CD14-positive monocyte (primary cell): Measurements from ENCODE around the gene TBC1D5. TPM values are rescaled to one million over a fixed set of nuclear protein-coding genes. Genes with fewer than 3 reads are reported as not detected.

ENCODE experiments used
- DNase-seq, 3 donors: peaks; one replicate each; pipeline ENCODE4 v3.0.0-alpha.2; 2011 to 2022
- H2AFZ ChIP-seq: 2 replicates; pipeline ENCODE4 v1.6.0; 2012; ENCODE audit warnings: mild to moderate bottlenecking, low read depth, low read length, inconsistent platforms; ENCODE audit not compliant: insufficient read depth, poor library complexity, severe bottlenecking
- H3K27ac ChIP-seq, 2 donors: 1 replicate in 1 of 2; 2 replicates in 1 of 2; pipeline ENCODE4 v1.5.1; 2012 to 2013; ENCODE audit warnings: low read length in 2 of 2, control low read depth in 1 of 2, inconsistent platforms in 1 of 2, low read depth in 1 of 2, mild to moderate bottlenecking in 1 of 2
- H3K27me3 ChIP-seq, 2 donors: one replicate each; pipeline versions ENCODE4 v1.6.0 to v1.6.1; 2011 to 2013; ENCODE audit warnings: low read length in 2 of 2; ENCODE audit not compliant: control insufficient read depth in 2 of 2, insufficient read depth in 2 of 2
- H3K36me3 ChIP-seq, 2 donors: replicated peaks in 1 of 2; 1 replicate in 1 of 2; 2 replicates in 1 of 2; pipeline versions ENCODE4 v1.5.1 to v1.6.1; 2012 to 2013; ENCODE audit warnings: low read length in 2 of 2, control low read depth in 1 of 2, inconsistent platforms in 1 of 2, mild to moderate bottlenecking in 1 of 2; ENCODE audit not compliant: insufficient read depth in 2 of 2, control insufficient read depth in 1 of 2
- H3K4me1 ChIP-seq, 2 donors: 1 replicate in 1 of 2; 2 replicates in 1 of 2; pipeline versions ENCODE4 v1.5.1 to v1.6.1; 2012 to 2013; ENCODE audit warnings: low read length in 2 of 2, control low read depth in 1 of 2, inconsistent platforms in 1 of 2, mild to moderate bottlenecking in 1 of 2, moderate library complexity in 1 of 2; ENCODE audit not compliant: insufficient read depth in 2 of 2, control insufficient read depth in 1 of 2
- H3K4me2 ChIP-seq: replicated peaks from 2 replicates; pipeline ENCODE3; 2012; ENCODE audit warnings: low read length, moderate library complexity, mild to moderate bottlenecking; ENCODE audit not compliant: poor library complexity, severe bottlenecking; ENCODE audit errors: extremely low read depth
- H3K4me3 ChIP-seq, 3 experiments: fragments of 200-600 bp in 1 of 3; sonication (generic) in 1 of 3; replicated peaks in 1 of 3; 1 replicate in 2 of 3; 2 replicates in 1 of 3; pipeline ENCODE4 v1.5.1; 2011 to 2013; ENCODE audit warnings: low read length in 3 of 3, mild to moderate bottlenecking in 3 of 3, control low read depth in 2 of 3, low read depth in 2 of 3, inconsistent platforms in 1 of 3, moderate library complexity in 1 of 3
- H3K79me2 ChIP-seq: 2 replicates; pipeline ENCODE4 v1.6.0; 2012; ENCODE audit warnings: mild to moderate bottlenecking, control low read depth, inconsistent platforms, low read length, moderate library complexity; ENCODE audit not compliant: insufficient read depth
- H3K9ac ChIP-seq: 2 replicates; pipeline ENCODE4 v1.6.0; 2017; ENCODE audit warnings: low read length, mild to moderate bottlenecking; ENCODE audit not compliant: insufficient read depth, poor library complexity, severe bottlenecking
- H3K9me3 ChIP-seq, 2 donors: replicated peaks in 1 of 2; 1 replicate in 1 of 2; 2 replicates in 1 of 2; pipeline versions ENCODE4 v1.5.1 to v1.6.1; 2012 to 2013; ENCODE audit warnings: low read length in 2 of 2, control low read depth in 1 of 2; ENCODE audit not compliant: control insufficient read depth in 1 of 2, insufficient read depth in 1 of 2
- H4K20me1 ChIP-seq: 2 replicates; pipeline ENCODE4 v1.6.0; 2012; ENCODE audit warnings: mild to moderate bottlenecking, low read length, control low read depth, moderate library complexity; ENCODE audit not compliant: insufficient read depth
- H3K27ac Mint-ChIP-seq, 7 donors: one replicate each; pipeline ENCODE4 v1.8.0; 2020; ENCODE audit warnings: mild to moderate bottlenecking in 7 of 7, mixed read lengths in 7 of 7, moderate library complexity in 6 of 7, inconsistent platforms in 2 of 7
- H3K27me3 Mint-ChIP-seq, 3 donors: one replicate each; pipeline ENCODE4 v1.8.0; 2021 to 2022; ENCODE audit warnings: low read depth in 3 of 3, mild to moderate bottlenecking in 3 of 3, mixed read lengths in 3 of 3, moderate library complexity in 3 of 3, inconsistent platforms in 1 of 3
- H3K36me3 Mint-ChIP-seq, 2 donors: one replicate each; pipeline ENCODE4 v1.8.0; 2020; ENCODE audit warnings: mixed read lengths in 2 of 2, inconsistent platforms in 1 of 2, mild to moderate bottlenecking in 1 of 2
- H3K4me1 Mint-ChIP-seq: one replicate; pipeline ENCODE4 v1.8.0; 2020; ENCODE audit warnings: mild to moderate bottlenecking, mixed read lengths
- H3K4me3 Mint-ChIP-seq, 2 donors: one replicate each; pipeline ENCODE4 v1.8.0; 2020; ENCODE audit warnings: mild to moderate bottlenecking in 2 of 2, mixed read lengths in 2 of 2, moderate library complexity in 1 of 2
- H3K9me3 Mint-ChIP-seq, 7 donors: one replicate each; pipeline ENCODE4 v1.8.0; 2020 to 2022; ENCODE audit warnings: mixed read lengths in 7 of 7, mild to moderate bottlenecking in 6 of 7, moderate library complexity in 6 of 7, inconsistent platforms in 2 of 7
- CTCF ChIP-seq: fragments of 200-600 bp; IDR thresholded peaks from one replicate; pipeline ENCODE4 v1.8.0; 2022; ENCODE audit warnings: antibody characterized with exemption, mild to moderate bottlenecking
- WGBS: methylation state at CpG from one replicate; pipeline ENCODE4 v1.1.5; 2013; ENCODE audit warnings: missing lambda C conversion rate; ENCODE audit not compliant: insufficient coverage; 5-methylcytosine and 5-hydroxymethylcytosine counted together
- intact Hi-C, 2 donors: fragments of 100-400 bp; cut with micrococcal nuclease; formaldehyde crosslinking; loops; one replicate each; pipeline versions ENCODE4 v1.15.0 to v1.15.1; 2023
- polyA plus RNA-seq, 3 donors: library from polyadenylated mRNA; depleted of rRNA in 1 of 3; unstranded in 2 of 3; stranded (reverse) in 1 of 3; fragments of 300-500 nt in 2 of 3; fragments of >200 nt in 1 of 3; fragmentation: Illumina TruSeq in 2 of 3; gene quantifications; 1 replicate in 2 of 3; 2 replicates in 1 of 3; pipeline ENCODE4 v1.2.3, GENCODE V29; 2012 to 2021

The TBC1D5 gene
- polyA plus RNA-seq, 3 donors: 17.6 to 35.3 (median 21.0) TPM

DNA sequence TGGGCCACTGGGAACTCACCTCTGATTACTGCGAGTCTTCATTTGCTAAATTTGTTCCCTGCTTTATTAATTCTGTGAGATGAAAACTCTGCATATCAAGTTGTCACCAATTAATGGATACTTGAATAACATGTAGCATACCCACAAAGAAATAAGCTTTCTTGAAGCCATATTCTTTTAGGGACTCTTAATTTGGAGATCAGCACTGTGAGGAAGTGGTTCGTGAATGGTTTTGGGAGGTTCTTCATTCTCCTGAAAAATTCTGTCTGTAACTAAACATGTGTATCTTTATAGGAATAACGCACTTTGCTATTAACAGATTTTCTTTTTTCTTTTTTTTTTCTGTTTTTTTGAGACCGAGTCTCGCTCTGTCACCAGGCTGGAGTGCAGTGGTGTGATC lies 19.1 kb upstream of the TBC1D5 start:
- no peaks in the 10 kb centered on the region for H3K4me1 Mint-ChIP-seq
- Histone ChIP-seq H3K36me3 (no peaks in the 10 kb centered on the region), H2AFZ (no peak overlapping the region), H3K9me3 (no peaks in the 10 kb centered on the region), H3K4me1 (no peaks in the 10 kb centered on the region), H3K4me2 (no peak overlapping the region), H3K27ac (no peak overlapping the region), H3K79me2 (no peaks in the 10 kb centered on the region), H3K9ac (no peak overlapping the region), H4K20me1 (no peaks in the 10 kb centered on the region), H3K27me3 (no peaks in the 10 kb centered on the region), H3K4me3 (no peak overlapping the region)
- no peak overlapping the region for H3K27ac Mint-ChIP-seq
- no peak overlapping the region for H3K4me3 Mint-ChIP-seq
- no peaks in the 10 kb centered on the region for H3K36me3 Mint-ChIP-seq
- WGBS: 79% methylated on average over 3 of the region's 5 CpGs
- DNase-seq: no peak
- H3K9me3 Mint-ChIP-seq: peaks cover 0 to 2% (median 0%) of the 10 kb centered on the region in 7 donors
- TF ChIP-seq CTCF: no peak
- intact Hi-C loops: no loop called here
- peaks cover 0 to 3% (median 3%) of the 10 kb centered on the region in 3 donors for H3K27me3 Mint-ChIP-seq

GRCh38 chr3:17759901-17760300 lies 17.5 kb upstream of the TBC1D5 start:
- intact Hi-C loops: no loop called here
- no peaks in the 10 kb centered on the region for H3K36me3 ChIP-seq
- no peak overlapping the region for H3K27ac ChIP-seq
- no peaks in the 10 kb centered on the region for H3K4me1 ChIP-seq
- no peak overlapping the region for H2AFZ ChIP-seq
- H3K27me3 Mint-ChIP-seq: peaks cover 0 to 3% (median 3%) of the 10 kb centered on the region in 3 donors
- H3K4me2 ChIP-seq: no peak overlapping the region
- no peaks in the 10 kb centered on the region for H3K36me3 Mint-ChIP-seq
- H3K9me3 ChIP-seq: no peaks in the 10 kb centered on the region
- WGBS: no CpG with 5 or more reads among the region's 4 CpGs
- TF ChIP-seq CTCF: no peak
- H3K4me3 ChIP-seq: no peak overlapping the region
- H3K79me2 ChIP-seq: no peaks in the 10 kb centered on the region
- no peaks in the 10 kb centered on the region for H3K4me1 Mint-ChIP-seq
- DNase-seq: no peak
- H3K9ac ChIP-seq: no peak overlapping the region
- H3K27me3 ChIP-seq: no peaks in the 10 kb centered on the region
- no peak overlapping the region for H3K4me3 Mint-ChIP-seq
- no peaks in the 10 kb centered on the region for H4K20me1 ChIP-seq
- H3K9me3 Mint-ChIP-seq: peaks cover 0 to 2% (median 0%) of the 10 kb centered on the region in 7 donors
- no peak overlapping the region for H3K27ac Mint-ChIP-seq
